Activated CD8-positive, alpha-beta memory T cell treated with anti-CD3 and anti-CD28 coated beads, Interleukin-2, amount 50 U/mL, for 1 hour (primary cell): ENCODE data around the gene COL4A2.

ENCODE experiments used
- DNase-seq: peaks from one replicate; pipeline ENCODE4 v3.0.0-alpha.2; 2020; ENCODE audit errors: extremely low read depth

The COL4A2 gene

DNA sequence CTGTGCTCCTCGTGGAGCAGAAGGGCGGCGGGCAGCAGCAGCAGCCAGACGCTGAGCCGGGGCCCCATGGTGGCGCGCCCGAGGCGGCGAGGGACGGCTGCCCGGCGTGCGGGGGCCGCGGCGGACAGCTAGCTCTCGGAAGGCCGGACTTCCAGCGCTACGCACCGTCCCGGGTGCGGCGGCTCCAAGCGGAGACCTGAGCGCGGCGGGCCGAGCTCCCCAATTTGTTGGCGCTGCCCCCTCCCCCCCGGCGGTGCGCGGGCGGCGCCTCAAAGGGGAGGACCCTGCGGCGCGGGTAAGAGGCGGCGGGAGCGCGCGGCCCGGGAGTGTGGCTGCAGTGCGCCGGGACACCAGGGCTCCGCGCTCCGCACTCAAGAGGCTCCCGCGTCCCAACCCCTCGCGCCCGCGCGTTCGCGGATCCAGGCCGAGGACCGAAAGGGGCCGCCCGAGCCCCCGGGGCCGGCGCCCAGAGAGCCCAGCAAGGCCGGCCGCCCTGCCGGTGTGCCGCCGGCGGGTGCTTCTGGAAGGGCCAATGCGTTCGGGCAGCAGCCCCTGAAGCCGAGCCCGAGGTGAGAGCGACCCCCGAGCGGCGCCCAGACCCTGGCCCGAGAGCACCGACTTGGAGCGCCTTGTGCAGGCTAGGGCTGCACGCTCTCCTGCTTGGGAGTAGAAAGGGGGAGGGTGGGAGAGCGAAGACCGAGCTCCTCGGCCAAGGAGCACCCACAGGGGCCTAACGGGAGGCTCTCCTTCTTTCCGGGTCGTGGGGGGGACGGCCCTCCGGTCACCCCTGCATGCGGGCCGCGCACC lies at the start of gene COL4A2, which contains the start of gene COL4A1:
COL4A2 (plus strand) TSS at position 325 of the 807 bp plus-strand sequence. CDS start 620 bp downstream, outside the sequence.
COL4A1 (minus strand) TSS at position 198 of the 807 bp plus-strand sequence; CDS start at position 68, 130 bp downstream.
- DNase-seq, result no peak

DNA sequence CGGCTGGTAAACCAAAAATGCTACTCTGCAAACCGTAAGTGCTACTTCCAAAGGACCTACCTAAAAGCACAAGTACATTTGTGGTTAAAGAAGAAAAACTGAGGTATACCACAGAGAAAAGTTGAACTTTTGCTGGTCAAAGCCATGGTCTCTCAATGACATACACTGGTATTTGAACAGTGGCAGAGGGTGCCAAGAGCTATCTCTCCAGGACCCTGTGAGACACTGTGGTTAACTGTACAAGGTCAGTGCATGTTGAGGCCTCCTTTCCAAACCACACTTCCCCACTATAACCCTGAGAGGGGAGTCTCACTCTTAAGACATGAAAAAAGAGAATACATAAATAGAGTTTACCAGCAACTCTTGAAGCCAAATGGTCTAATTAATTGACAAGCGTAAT lies 49.7 kb upstream of the COL4A2 start:
- DNase-seq, result no peak

- no peak for DNase-seq
These were observed 48.0 kb upstream of the COL4A2 start for GRCh38 chr13:110258876-110259631.

- no peak for DNase-seq
These were observed 47.4 kb upstream of the COL4A2 start for GRCh38 chr13:110259651-110260050.

- no peak for DNase-seq
These were observed 45.7 kb upstream of the COL4A2 start for GRCh38 chr13:110261166-110262081.

GRCh38 chr13:110262082-110262436 lies 45.0 kb upstream of the COL4A2 start:
- no peak for DNase-seq

- no peak for DNase-seq
These were observed 44.4 kb upstream of the COL4A2 start for GRCh38 chr13:110262508-110263291.

DNA sequence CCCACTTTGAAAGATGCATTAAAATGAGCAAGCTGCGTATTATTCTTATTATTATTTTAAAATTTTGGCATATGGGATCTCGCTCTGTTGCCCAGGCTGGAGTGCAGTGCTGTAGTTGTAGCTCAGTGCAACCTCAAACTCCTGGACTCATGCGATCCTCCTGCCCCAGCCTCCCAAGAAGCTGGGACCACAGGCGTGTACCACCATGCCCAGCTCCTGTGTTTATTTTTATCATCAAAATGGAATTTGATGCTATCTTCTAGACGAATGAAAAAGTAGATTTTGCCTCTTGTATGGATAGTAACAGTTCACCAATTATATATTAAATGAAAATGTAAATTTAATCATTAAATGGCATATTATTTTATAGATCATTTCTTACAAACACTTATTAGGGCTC lies 43.7 kb upstream of the COL4A2 start:
- DNase-seq, result no peak

GRCh38 chr13:110263888-110264287 lies 43.2 kb upstream of the COL4A2 start:
- DNase-seq, result no peak

DNA sequence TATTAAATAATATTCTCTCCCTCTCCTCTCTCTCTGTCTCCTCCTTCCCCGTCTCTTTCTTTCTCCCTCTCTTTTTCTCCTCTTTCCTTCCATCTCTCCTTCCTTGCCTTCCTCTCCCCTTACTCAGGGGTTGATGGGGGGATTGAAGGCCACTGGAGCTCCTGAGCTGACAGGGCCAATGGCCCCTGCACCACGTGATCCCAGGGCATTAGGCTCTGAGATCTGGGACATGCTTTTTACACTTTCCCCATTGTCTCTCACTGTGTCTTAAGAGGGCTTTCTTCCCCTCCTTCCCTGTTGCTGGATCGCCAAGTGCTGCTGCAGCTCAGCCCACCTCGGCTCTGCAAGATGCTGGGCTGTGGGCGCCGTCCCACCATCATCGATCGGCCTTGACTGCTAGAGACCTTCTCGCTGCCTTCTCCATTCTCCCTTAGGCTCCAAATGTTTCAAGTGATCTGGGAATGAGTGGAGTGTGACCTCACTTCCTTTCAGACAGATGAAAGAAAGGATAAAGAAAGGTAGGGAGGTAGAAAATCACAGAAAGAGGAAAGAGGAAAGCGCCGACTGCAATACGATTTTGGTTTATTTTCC lies 42.3 kb upstream of the COL4A2 start:
- DNase-seq, result no peak

DNA sequence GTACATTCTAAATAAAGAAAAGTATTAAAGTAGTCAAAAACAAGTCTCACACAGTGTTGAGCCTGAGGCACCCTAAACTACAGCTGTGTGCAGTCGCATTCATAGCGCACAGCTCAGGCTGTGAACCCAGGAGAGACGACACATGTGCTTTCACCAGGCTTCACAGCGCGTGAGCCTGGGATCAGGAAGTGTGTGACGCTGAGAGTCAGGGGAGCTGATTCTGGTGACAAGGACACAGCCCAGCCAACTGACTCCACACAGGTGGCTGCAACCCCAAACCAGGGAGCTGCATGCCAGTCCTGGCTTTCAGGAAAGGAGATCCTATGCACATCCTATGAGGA lies 41.8 kb upstream of the COL4A2 start:
- DNase-seq, result no peak

- no peak for DNase-seq
These were observed 41.2 kb upstream of the COL4A2 start for GRCh38 chr13:110265682-110266430.

DNA sequence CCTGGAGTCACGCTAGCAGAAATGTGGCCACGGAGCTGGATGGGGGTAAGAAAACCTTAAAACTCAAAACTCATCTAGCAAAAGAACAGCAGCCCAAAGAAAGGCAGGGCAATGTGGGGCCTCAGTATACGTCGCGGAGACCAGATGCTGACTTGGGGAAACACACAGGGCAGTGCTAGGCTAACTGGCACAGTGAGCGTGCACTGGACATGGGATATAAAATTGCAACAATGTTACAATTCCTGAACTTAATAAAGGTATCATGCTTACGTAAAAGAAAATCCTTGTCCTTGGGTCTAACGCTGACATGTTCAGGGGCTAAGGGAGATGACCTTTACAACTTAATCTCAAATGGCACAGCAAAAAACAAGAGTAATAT lies 40.7 kb upstream of the COL4A2 start:
- no peak for DNase-seq

DNA sequence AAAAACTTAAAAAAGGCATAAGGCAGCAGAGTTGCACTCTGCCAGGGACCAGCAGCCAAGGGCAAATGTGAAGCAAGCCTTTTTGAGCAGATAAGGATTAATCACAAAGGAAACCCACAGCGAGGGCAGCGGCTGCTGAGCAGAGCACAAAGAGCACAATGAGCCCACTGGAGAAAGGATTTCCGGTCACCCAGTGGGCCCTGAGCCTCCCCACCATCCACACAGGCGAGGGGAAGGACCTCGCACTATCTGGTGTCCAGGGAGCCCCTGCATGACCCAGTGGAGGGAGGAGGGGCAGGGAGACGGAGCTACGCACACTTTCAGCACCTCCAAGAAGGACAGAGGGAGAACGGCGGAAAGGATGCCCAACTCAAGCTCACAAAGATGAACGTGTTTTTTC lies 40.1 kb upstream of the COL4A2 start:
- DNase-seq, result no peak

DNA sequence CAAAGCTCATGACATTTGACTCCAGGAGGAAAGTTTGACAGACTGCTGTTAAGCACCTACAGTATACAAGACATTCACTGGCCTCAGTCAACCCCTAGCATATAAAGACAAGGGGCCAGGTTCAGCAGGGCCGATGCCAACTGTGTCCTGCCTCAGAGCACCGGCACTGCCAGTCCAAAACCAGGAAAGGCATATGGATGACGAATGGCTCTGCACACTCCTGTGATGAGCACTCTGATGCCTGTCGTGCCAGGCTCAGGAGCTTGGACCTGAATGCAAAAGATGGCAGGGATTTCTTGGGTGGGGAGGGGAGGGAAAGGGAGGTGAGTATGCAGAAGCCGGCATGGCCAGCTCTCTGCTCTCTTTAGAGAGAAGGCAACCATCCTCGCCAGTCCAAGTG lies 39.0 kb upstream of the COL4A2 start:
- no peak for DNase-seq

DNA sequence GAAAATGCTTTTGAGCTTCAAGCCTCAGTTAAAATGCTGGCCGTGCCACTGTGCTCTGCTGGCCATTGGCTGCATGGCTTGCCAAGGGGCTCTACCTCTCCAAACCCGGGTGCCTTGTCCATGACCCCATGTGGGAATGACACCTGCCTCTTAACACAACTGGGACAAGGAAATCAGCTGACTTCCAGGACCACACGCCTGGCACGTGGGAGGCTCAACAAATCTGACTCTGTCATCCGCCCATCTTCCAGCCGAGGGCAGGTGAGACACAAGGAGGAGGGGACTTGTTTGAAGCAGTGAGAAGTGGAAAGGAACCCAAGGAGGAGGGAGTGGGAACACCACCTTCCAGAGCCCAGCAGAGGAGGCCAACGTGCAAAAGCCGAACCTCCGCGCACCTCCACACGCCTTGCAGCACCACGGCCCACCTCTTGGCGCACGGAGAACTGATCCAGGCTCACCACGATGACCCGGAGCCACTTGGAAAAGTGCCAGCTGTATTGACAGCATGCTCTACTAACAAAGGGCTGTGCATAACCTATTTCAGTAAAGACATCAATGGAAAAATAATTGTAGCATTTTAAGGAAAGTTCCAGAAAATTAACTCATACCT lies 38.4 kb upstream of the COL4A2 start:
- DNase-seq, result no peak

DNA sequence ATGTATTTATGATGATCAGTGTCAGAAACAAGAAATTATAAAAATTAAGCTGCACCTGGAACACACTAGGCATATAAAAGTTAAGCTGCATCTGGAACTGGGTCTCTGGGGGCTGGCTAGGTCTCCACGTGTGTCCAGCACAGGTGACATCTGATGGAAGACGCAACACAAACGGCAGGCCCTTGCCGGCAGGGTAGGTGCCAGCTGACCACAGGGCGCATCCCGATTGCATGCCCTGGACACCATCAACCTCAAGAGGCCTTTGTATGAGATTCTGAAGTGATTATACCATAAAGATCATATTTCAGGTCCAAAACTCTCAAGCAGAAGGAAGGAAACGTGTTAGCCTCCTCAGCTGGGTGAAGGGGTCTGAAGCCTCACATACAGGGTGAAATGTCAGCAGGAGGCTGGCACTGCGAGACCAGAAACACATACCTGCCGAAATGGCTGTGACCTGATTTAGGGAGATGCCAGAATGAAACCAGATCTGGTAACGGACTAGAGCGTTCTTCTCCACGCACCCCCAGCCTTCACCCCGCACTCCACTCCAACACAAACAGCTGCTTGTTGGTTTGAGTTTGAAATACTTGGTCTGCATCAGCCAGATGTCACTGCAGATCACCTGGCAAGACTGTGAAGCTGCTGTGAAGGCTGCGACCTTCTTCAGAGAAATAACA lies 37.4 kb upstream of the COL4A2 start:
- DNase-seq, result no peak

GRCh38 chr13:110270507-110270906 lies 36.6 kb upstream of the COL4A2 start:
- no peak for DNase-seq

- no peak for DNase-seq
These were observed 35.8 kb upstream of the COL4A2 start for GRCh38 chr13:110271313-110271712.
